Measurements from ENCODE around the gene EFNB2.

Gene EFNB2

GRCh38 chr13:106533943-106534638 is 1.4 kb downstream of the EFNB2 start:
- TF ChIP-seq CTCF (IDR thresholded peaks at IDR 0.05; ENCODE audit: low read depth, low read length), result no peak
- peak overlapping the region; percentile 84 for H3K4me3 ChIP-seq (ENCODE audit: low read depth, low read length)

- no peak; the same call in 1 of the 2 replicates for TF ChIP-seq CTCF (IDR thresholded peaks at IDR 0.05; ENCODE audit: low read depth, low read length)
- H3K4me3 ChIP-seq (ENCODE audit: low read depth, low read length), result peak overlapping the region; percentile 84
Measured at GRCh38 chr13:106533101-106533942, 2.1 kb downstream of the EFNB2 start.

- peak overlapping the region; percentile 84 for H3K4me3 ChIP-seq (ENCODE audit: low read depth, low read length)
Measured at GRCh38 chr13:106532111-106532929, 3.1 kb downstream of the EFNB2 start.

GRCh38 chr13:106530980-106531481 is 4.4 kb downstream of the EFNB2 start:
- no peak for TF ChIP-seq CTCF (IDR thresholded peaks at IDR 0.05; ENCODE audit: low read depth, low read length)
- H3K4me3 ChIP-seq (ENCODE audit: low read depth, low read length), result no peak overlapping the region; the same call in 1 of the 2 replicates

More at GRCh38 chr13:106532111-106532929, 3.1 kb downstream of the EFNB2 start:
- no peak for TF ChIP-seq CTCF (IDR thresholded peaks at IDR 0.05; ENCODE audit: low read depth, low read length)

GRCh38 chr13:106530171-106530851 is 5.2 kb downstream of the EFNB2 start:
- TF ChIP-seq CTCF (IDR thresholded peaks at IDR 0.05; ENCODE audit: low read depth, low read length), result no peak

GRCh38 chr13:106529415-106530170 is 5.9 kb downstream of the EFNB2 start:
- no peak overlapping the region for H3K4me3 ChIP-seq (ENCODE audit: low read depth, low read length)
- TF ChIP-seq CTCF (IDR thresholded peaks at IDR 0.05; ENCODE audit: low read depth, low read length), result no peak

More at GRCh38 chr13:106530171-106530851, 5.2 kb downstream of the EFNB2 start:
- H3K4me3 ChIP-seq (ENCODE audit: low read depth, low read length), result no peak overlapping the region
